ENCODE results near the gene RAI1.
A peak's percentile ranks its signal among the peaks of the same experiment; 100 is the strongest.

- TF ChIP-seq CTCF (IDR thresholded peaks at IDR 0.05 in 2 of 3, conservative IDR thresholded peaks at IDR 0.05 in 1 of 3; ENCODE audit: control insufficient read depth in 2 of 3, extremely low read depth in 1 of 3, insufficient read depth in 1 of 3, low read depth in 3 of 3, low read length in 3 of 3) (no peak), ZNF274 (IDR thresholded peaks at IDR 0.05; ENCODE audit: insufficient read depth, insufficient read length) (no peak), ATF7 (IDR thresholded peaks at IDR 0.05; ENCODE audit: low read depth) (no peak), KDM1A (IDR thresholded peaks at IDR 0.05; ENCODE audit: borderline replicate concordance) (no peak), ESRRA (IDR thresholded peaks at IDR 0.05; ENCODE audit: low read length) (no peak), MAX (IDR thresholded peaks at IDR 0.05; ENCODE audit: low read depth, low read length) (no peak), CHD1 (IDR thresholded peaks at IDR 0.05; ENCODE audit: low read depth, low read length) (no peak), TAF1 (IDR thresholded peaks at IDR 0.05; ENCODE audit: borderline replicate concordance, low read depth, low read length) (0 out of 2 replicates have a peak, but pooled peaks have one; percentile 7), POLR2A (IDR thresholded peaks at IDR 0.05; ENCODE audit: low read depth, low read length) (no peak), HDAC2 (IDR thresholded peaks at IDR 0.05) (no peak), REST (IDR thresholded peaks at IDR 0.05; ENCODE audit: low read depth, low read length) (no peak)
Measured at GRCh38 chr17:17724307-17725010, 43.2 kb downstream of the RAI1 start.
